Measurements from ENCODE around the gene SH3BP2. TPM values are rescaled to one million over a fixed set of nuclear protein-coding genes. Genes with fewer than 3 reads are reported as not detected.

SH3BP2 gene
- total RNA-seq, 4 donors from 2014 or later = 54.8 to 208 (median 102) TPM

DNA sequence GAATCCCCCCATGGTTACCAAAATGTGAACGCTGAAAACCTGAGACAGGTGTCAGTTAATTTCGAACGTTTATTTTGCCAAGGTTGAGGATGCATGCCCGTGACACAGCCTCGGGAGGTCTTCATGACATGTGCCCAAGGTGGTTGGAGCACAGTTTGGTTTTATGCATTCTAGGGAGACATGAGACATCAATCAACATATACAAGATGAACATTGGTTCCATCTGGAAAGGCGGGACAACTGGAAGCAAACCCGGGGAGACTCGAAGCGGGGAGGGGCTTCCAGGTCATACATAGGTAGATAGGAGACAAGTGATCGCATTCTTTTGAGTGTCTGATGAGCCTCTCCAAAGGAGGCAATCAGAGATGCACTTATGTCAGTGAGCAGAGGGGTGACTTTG, 11.0 kb upstream of the SH3BP2 start:
- Histone ChIP-seq H3K27me3 (no peaks in the 10 kb centered on the region), H3K4me1 (peaks cover 0 to 11% (median 5%) of the 10 kb centered on the region in 4 donors), H3K27ac (no peak overlapping the region), H3K36me3 (no peaks in the 10 kb centered on the region), H3K9me3 (no peaks in the 10 kb centered on the region), H3K4me3 (no peak overlapping the region)
- DNase-seq = peak in 2 of 3 donors; percentile 15 to 36
- TF ChIP-seq POLR2A (IDR thresholded peaks at IDR 0.05) = no peak
- TF ChIP-seq, protein P1, sequence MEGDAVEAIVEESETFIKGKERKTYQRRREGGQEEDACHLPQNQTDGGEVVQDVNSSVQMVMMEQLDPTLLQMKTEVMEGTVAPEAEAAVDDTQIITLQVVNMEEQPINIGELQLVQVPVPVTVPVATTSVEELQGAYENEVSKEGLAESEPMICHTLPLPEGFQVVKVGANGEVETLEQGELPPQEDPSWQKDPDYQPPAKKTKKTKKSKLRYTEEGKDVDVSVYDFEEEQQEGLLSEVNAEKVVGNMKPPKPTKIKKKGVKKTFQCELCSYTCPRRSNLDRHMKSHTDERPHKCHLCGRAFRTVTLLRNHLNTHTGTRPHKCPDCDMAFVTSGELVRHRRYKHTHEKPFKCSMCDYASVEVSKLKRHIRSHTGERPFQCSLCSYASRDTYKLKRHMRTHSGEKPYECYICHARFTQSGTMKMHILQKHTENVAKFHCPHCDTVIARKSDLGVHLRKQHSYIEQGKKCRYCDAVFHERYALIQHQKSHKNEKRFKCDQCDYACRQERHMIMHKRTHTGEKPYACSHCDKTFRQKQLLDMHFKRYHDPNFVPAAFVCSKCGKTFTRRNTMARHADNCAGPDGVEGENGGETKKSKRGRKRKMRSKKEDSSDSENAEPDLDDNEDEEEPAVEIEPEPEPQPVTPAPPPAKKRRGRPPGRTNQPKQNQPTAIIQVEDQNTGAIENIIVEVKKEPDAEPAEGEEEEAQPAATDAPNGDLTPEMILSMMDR (IDR thresholded peaks at IDR 0.05) = no peak

DNA sequence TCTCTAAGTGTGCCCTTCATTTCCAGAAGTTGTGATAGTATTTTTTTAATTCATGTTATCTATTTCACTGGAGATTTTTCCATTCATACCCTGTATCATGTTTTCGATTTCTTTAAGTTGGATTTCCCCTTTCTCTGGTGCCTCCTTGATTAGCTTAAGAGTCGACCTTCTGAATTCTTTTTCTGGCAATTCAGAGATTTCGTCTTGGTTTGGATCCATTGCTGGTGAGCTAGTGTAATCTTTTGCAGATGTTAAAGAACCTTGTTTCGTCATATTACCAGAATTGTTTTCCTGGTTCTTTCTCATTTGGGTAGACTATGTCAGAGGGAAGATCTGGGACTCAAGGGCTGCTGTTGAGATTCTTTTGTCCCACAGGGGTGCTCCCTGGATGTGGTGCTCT, 9.1 kb upstream of the SH3BP2 start:
- peaks cover 0 to 28% (median 18%) of the 10 kb centered on the region in 4 donors for H3K4me1 ChIP-seq
- H3K27me3 ChIP-seq = no peaks in the 10 kb centered on the region
- no peak for TF ChIP-seq POLR2A (IDR thresholded peaks at IDR 0.05)
- TF ChIP-seq, protein P1 (IDR thresholded peaks at IDR 0.05) = no peak
- no peak overlapping the region for H3K27ac ChIP-seq
- H3K9me3 ChIP-seq = no peaks in the 10 kb centered on the region
- H3K36me3 ChIP-seq = no peaks in the 10 kb centered on the region
- no peak for DNase-seq
- H3K4me3 ChIP-seq = no peak overlapping the region

DNA sequence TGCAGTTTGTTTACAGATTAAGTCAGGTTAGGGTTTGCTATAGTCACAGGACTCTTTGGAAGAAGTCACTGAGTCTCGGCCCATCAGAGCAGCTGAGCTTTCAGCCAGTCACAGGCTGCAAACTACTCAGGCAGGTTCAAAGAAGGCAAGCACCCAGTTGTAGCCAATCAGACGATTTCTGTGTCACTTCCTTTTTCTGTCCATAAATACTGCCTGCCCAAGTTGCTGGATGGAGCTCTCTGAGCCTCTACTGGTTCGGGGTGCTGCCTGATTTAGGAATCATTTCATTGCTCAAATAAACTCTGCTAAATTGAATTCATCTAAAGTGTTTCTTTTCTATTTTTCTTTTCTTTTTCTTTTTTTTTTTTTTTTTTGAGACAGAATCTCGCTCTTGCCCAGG, 7.3 kb upstream of the SH3BP2 start:
- Histone ChIP-seq H3K4me1 (peaks cover 0 to 28% (median 18%) of the 10 kb centered on the region in 4 donors), H3K36me3 (no peaks in the 10 kb centered on the region), H3K27me3 (no peaks in the 10 kb centered on the region), H3K4me3 (no peak overlapping the region), H3K9me3 (no peaks in the 10 kb centered on the region), H3K27ac (peak overlapping the region in 2 of 4 donors; percentile 64 to 79)
- DNase-seq = peak in 1 of 3 donors; percentile 55
- TF ChIP-seq, protein P1 (IDR thresholded peaks at IDR 0.05) = no peak
- TF ChIP-seq POLR2A (IDR thresholded peaks at IDR 0.05) = no peak

DNA sequence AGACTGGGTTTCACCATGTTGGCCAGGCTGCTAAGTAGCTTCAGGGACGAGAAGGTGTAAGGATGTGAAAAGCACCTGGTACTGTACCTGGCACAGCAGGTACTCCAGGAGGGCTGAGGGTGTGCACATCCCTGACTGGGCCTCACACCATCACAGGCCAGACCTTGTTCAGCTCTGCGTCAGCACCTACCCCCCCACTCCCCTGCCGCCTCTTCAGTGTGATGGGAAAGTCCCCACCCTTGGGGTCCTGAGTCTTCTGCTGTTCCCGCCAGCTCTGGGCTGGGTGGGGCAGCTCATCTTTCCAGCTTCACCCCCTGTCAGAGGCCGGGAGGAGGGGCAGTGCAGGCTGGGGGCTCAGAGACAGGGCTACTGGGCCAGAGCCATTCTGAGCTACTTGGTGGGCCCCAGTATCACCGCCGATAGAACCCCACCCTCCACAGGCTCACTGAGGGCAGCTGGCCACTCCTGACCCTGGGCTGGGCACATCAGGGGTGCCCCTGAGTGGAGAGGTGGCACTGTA, 6.7 kb upstream of the SH3BP2 start:
- Histone ChIP-seq H3K27me3 (no peaks in the 10 kb centered on the region), H3K36me3 (no peaks in the 10 kb centered on the region), H3K27ac (peak overlapping the region in 3 of 4 donors; percentile 59 to 79 (median 64)), H3K4me1 (peaks cover 0 to 28% (median 18%) of the 10 kb centered on the region in 4 donors), H3K9me3 (no peaks in the 10 kb centered on the region), H3K4me3 (no peak overlapping the region)
- TF ChIP-seq POLR2A (IDR thresholded peaks at IDR 0.05) = no peak
- TF ChIP-seq, protein P1 (IDR thresholded peaks at IDR 0.05) = no peak
- DNase-seq = peak in 2 of 3 donors; percentile 52 to 61

DNA sequence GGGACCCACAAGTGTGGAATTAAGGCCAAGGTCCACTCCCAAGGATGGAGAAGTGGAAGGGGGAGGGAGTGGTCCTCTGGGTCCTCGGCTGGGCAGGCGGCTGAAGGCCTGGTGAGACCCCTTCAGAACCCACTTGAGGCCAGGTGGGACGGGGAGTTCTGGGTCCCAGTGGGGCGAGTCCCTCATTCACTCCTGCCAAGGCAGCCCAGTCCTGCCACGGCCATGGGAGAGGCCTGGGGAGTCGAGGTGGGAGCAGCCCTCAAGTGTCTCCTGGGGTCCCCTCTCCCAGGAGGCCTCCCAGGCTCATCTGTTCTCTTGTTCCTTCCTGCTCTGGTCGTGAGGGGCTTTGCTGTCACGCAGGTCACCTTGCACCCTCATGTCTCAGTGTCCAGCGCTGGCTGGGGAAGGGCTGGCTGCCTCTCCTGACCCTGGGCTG, 6.1 kb upstream of the SH3BP2 start:
- TF ChIP-seq, protein P1 (IDR thresholded peaks at IDR 0.05) = no peak
- no peak for TF ChIP-seq POLR2A (IDR thresholded peaks at IDR 0.05)
- no peak overlapping the region for H3K4me3 ChIP-seq

More for the DNA sequence above, 6.1 kb upstream of the SH3BP2 start:
- Histone ChIP-seq H3K27ac (peak overlapping the region; percentile 59 to 79 (median 63)), H3K27me3 (no peaks in the 10 kb centered on the region), H3K36me3 (no peaks in the 10 kb centered on the region), H3K4me1 (peaks cover 0 to 28% (median 20%) of the 10 kb centered on the region in 4 donors), H3K9me3 (no peaks in the 10 kb centered on the region)
- DNase-seq = no peak

Measured in Peyer's patch (tissue), 4 donors.